ENCODE results near the gene LGALS4. TPM values are rescaled to one million over a fixed set of nuclear protein-coding genes. Genes with fewer than 3 reads are reported as not detected.

LGALS4 gene
- total and polyA plus RNA-seq, 9 donors = 0.57 to 7.4 (median 1.4) TPM

DNA sequence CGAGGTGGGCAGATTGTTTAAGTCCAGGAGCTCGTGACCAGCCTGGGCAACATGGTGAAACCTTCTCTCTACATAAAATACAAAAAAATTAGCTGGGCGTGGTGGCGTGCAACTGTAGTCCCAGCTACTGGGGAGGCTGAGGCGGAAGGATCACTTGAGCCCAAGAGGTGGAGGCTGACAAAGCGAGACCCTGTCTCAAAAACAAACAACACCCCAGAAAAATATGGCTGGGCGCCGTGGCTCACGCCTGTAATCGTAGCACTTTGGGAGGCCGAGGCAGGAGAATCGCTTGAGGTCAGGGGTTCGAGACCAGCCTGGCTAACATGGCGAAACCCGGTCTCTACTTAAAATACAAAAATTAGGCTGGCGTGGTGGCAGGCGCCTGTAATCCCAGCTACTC lies 40.5 kb upstream of the LGALS4 start:
- intact Hi-C loops (cut with DNase I) = loop anchor here in 2 of 4 donors (5.0 kb wide), 2 partner anchors 206 to 216 kb away; partner anchors contain the start of gene ACTN4 (in 1 of the 2)

DNA sequence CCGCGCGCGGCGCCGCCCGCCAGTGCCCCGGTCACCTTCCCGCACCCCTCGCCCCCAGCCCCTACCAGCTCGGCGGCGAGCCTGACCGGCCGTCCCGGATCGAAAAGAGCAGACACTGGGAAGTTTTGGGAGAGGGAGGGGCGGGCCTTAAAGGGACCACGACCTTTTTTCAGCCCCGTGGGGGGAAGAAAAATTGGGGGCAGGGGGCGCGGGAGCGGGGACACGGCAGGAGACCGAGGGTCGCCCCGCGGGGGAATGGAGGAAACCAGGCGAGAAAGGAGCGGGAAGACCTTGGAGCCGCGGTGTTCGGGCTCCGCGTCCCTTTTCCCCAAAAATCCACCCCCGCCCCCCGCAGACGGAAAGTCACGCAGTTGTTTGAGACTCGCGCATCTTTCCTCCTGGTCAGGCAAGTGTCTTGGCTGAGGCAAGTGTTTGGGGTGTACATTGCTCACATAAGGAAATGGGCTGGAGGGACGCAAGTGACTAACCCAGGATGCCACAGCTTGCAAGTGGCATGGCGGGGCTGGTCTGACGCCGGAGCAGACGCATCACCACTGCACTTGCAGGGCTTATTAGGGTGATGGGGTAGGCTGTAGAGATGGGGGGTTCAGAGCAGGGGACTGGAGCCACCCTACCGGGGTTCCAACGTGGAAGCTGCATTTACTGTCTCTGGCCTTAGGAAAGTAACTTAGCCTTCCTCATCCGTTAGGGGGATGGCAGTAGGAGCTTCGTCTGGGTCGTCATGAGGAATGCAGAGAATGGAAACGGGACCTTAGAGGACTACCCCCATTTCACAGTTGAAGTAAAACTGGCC lies 39.7 kb upstream of the LGALS4 start:
- intact Hi-C loops (cut with DNase I) = loop anchor here in 2 of 4 donors (5.0 kb wide), 2 partner anchors 205 to 215 kb away; partner anchors contain the start of gene ACTN4 (in 1 of the 2)
- no peaks in the 10 kb centered on the region for H3K36me3 ChIP-seq
- TF ChIP-seq EP300 (IDR thresholded peaks at IDR 0.05) (no peak), POLR2A (IDR thresholded peaks at IDR 0.05) (no peak)
- TF ChIP-seq, protein P1, sequence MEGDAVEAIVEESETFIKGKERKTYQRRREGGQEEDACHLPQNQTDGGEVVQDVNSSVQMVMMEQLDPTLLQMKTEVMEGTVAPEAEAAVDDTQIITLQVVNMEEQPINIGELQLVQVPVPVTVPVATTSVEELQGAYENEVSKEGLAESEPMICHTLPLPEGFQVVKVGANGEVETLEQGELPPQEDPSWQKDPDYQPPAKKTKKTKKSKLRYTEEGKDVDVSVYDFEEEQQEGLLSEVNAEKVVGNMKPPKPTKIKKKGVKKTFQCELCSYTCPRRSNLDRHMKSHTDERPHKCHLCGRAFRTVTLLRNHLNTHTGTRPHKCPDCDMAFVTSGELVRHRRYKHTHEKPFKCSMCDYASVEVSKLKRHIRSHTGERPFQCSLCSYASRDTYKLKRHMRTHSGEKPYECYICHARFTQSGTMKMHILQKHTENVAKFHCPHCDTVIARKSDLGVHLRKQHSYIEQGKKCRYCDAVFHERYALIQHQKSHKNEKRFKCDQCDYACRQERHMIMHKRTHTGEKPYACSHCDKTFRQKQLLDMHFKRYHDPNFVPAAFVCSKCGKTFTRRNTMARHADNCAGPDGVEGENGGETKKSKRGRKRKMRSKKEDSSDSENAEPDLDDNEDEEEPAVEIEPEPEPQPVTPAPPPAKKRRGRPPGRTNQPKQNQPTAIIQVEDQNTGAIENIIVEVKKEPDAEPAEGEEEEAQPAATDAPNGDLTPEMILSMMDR (IDR thresholded peaks at IDR 0.05) = no peak
- H3K9me3 ChIP-seq = no peaks in the 10 kb centered on the region
- H3K27ac ChIP-seq = peak overlapping the region; percentile 89 to 98
- WGBS, 3 donors = 0 to 1% (median 0%) methylated on average over 36 to 52 of the region's 52 CpGs
- peaks cover 12% of the 10 kb centered on the region for H3K4me1 ChIP-seq (ENCODE audit: insufficient read depth)
- peak; percentile 72 to 83 (median 82) for DNase-seq
- peak overlapping the region; percentile 67 for H3K4me3 ChIP-seq
- H3K27me3 ChIP-seq = no peaks in the 10 kb centered on the region

More for the DNA sequence above, 40.5 kb upstream of the LGALS4 start:
- H3K27ac ChIP-seq = no peak overlapping the region
- peak overlapping the region; percentile 67 for H3K4me3 ChIP-seq
- peaks cover 7% of the 10 kb centered on the region for H3K4me1 ChIP-seq (ENCODE audit: insufficient read depth)
- TF ChIP-seq EP300 (IDR thresholded peaks at IDR 0.05) (no peak), POLR2A (IDR thresholded peaks at IDR 0.05) (no peak)
- TF ChIP-seq, protein P1 (IDR thresholded peaks at IDR 0.05) = no peak
- no peaks in the 10 kb centered on the region for H3K9me3 ChIP-seq
- WGBS, 3 donors = 82 to 89% (median 85%) methylated on average over 17 of the region's 17 CpGs
- DNase-seq = peak in 2 of 5 donors; percentile 39 to 49
- no peaks in the 10 kb centered on the region for H3K27me3 ChIP-seq
- H3K36me3 ChIP-seq = no peaks in the 10 kb centered on the region

DNA sequence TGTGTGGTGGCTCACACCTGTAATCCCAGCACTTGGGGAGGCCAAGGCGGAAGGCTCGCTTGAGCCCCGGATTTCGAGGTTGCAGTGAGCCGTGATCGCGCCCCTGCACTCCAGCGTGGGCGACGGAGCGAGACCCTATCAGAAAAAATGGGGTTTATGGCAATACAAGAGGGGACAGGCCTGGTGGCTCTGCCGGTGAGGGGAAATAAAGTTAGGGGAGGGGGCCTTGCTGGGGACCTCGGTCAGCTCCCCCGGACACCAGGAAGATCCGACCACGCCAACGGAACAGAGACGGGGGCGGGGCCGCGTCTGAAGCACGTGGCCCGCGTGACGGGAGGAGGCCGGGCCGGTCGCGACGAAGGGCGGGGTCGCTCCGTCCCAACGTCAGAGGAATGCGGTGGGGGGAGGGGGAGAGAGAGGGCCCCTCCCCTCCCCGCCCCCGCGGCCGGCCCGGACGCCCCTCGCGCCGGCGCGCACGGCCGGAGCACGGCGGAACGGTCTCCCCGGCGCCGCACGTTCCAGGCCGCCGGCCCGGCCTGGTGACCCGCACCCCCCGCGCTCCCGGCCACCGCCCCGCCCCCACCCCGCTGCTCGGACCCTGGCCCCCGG lies 39.0 kb upstream of the LGALS4 start:
- 0 to 3% (median 1%) methylated on average over 19 to 57 of the region's 67 CpGs for WGBS, 3 donors
- H3K4me3 ChIP-seq = peak overlapping the region; percentile 67
- intact Hi-C loops (cut with DNase I) = loop anchor here in 2 of 4 donors (5.0 kb wide), 2 partner anchors 204 to 214 kb away; partner anchors contain the start of gene ACTN4 (in 1 of the 2)
- H3K4me1 ChIP-seq (ENCODE audit: insufficient read depth) = peaks cover 13% of the 10 kb centered on the region
- peak; percentile 94 to 96 (median 95) for DNase-seq
- no peaks in the 10 kb centered on the region for H3K9me3 ChIP-seq
- no peaks in the 10 kb centered on the region for H3K27me3 ChIP-seq
- no peaks in the 10 kb centered on the region for H3K36me3 ChIP-seq
- TF ChIP-seq EP300 (IDR thresholded peaks at IDR 0.05) (peak; percentile 89), POLR2A (IDR thresholded peaks at IDR 0.05) (peak; percentile 72)
- TF ChIP-seq, protein P1 (IDR thresholded peaks at IDR 0.05) = no peak
- peak overlapping the region; percentile 89 to 98 for H3K27ac ChIP-seq

DNA sequence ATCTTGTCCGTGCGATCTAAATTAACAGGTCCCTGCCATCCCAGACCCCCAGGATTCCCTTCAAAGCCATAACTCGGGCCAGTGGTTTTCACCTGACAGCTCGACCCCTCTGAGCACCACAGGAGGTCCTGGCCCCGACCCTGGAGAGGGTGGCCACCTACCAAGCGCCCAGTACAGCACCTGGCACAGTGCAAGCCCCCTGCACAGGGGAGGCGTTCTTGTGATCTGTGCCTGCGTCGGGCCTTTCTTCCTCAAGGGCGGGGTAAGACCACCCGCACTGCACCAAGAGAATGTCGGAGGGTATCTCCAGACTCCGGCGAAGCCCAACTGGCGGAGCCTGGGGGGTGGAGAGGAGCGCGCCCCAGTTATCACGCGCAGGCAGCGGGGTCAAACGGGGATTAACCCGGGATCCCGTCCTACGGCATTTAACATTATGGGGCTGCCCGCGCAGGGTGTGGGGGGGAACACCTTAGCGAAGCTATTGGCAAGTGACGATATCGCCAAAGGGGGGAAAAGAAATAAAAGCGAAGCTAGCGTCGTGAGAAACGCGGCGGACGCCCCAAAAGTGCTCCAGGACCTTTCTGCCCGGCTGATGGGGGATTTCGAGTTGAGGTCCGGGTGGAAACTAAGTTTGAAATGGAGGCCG lies 38.4 kb upstream of the LGALS4 start:
- Histone ChIP-seq H3K27me3 (no peaks in the 10 kb centered on the region), H3K36me3 (no peaks in the 10 kb centered on the region), H3K9me3 (no peaks in the 10 kb centered on the region), H3K4me1 (ENCODE audit: insufficient read depth) (peaks cover 13% of the 10 kb centered on the region), H3K4me3 (peak overlapping the region; percentile 67), H3K27ac (peak overlapping the region; percentile 89 to 98)
- 0 to 1% (median 1%) methylated on average over 38 to 40 of the region's 40 CpGs for WGBS, 3 donors
- intact Hi-C loops (cut with DNase I) = loop anchor here in 2 of 4 donors (1.0 to 5.0 kb wide), 3 partner anchors 48 to 214 kb away; partner anchors contain the start of genes ACTN4 (in 1 of the 2), NFKBIB (in 1 of the 2) and SIRT2 (in 1 of the 2)
- peak; percentile 58 to 78 (median 70) for DNase-seq
- TF ChIP-seq, protein P1 (IDR thresholded peaks at IDR 0.05) = peak in 1 of 3 donors; percentile 23
- no peak for TF ChIP-seq EP300 (IDR thresholded peaks at IDR 0.05)
- no peak for TF ChIP-seq POLR2A (IDR thresholded peaks at IDR 0.05)

Measured in ovary (tissue), 9 donors.